Measurements from ENCODE around the gene ZBTB46.

The ZBTB46 gene

DNA sequence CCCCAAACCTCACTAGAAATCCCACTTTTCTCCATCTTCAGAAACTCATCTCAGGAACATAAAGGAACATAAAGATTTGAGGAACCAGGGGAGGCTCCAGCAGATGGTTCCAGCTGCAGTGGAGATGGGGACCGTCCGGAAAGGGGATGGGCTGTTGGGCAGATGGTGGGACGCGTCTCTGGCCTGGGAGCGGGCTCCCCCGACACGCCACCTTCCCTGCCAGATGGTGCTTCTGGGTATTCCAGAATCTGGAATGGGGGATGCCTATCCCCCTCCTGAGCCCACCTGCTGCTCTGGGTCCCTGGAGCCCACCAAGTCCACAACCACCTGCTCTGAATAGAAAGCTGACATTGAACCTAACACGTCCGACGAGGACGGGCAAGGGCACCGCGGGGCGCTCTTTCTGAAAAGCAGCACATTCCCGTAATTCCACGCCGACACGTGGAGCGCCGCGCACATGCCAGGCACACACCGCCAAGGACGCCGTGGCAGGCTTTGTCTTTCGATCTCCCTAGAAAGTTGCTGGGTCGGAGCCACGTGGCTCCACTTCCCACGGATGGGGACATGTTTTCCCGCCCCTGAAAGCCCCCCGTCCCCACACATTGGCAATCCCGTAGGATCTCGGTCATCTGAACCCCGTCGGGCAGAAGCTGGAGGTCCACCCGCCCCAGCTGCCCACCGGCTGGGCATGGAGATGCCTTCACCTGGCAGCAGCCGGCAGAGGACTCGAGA is 64.2 kb downstream of the ZBTB46 start:
- no peak for DNase-seq (ENCODE audit: low read depth)

- no peak for DNase-seq (ENCODE audit: low read depth)
Observed at GRCh38 chr20:63765902-63766301, 65.2 kb downstream of the ZBTB46 start.

DNA sequence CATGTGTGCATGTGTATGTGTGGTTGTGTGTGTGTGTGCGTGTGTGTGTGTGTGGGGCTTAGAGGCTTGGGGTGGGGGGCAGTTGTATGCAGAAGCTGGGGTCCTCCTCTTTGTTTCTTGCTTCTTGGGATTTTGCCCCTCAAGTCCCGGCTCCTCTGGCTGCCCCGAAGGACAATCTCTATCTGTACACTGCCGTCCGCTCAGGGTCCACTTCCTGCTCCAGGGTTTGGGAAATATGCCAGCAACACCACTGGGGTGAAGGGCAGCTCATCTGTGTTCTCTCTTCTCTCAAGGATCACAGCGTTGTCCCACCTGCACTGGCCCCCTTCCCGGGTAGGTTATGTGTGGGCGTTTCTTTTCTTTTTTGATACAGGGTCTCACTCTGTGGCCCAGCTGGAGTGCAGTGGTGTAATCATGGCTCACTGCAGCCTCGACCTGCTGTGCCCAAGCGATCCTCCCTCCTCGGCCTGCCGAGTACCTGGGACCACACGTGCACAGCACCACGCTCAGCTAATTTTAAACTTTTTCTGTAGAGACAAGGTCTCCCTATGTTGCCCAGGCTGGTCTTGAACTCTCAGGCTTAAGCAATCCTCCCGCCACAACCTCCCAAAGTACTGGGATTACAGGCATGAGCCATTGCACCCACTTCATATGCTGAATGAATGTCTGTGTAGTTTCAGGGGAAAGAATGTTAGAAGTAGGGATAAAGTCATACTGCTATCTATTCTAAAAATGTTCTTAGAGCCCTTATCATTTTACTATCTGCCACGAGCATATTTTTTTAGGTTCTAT is 65.8 kb downstream of the ZBTB46 start:
- no peak for DNase-seq (ENCODE audit: low read depth)

GRCh38 chr20:63759377-63759901 is 71.6 kb downstream of the ZBTB46 start:
- DNase-seq (ENCODE audit: low read depth): no peak

DNA sequence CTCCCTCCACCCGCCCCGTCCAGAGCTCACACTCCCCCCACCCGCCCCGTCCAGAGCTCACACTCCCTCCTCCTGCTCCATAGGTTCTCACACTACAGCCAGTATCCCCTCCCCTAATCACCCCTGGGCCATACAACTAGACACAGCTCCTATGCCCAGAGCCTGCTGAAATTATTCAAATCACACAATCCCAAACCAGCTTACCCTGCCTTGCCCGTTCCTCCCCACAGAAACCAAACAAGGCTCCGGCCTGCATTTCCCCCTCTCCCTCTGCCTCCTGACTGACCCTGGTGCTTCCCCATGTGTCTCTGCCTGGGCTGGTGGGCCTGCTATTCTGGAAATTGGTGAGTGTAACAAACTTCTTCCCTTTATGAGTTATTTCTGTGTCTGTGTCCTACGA is 72.9 kb downstream of the ZBTB46 start:
- DNase-seq (ENCODE audit: low read depth): no peak

GRCh38 chr20:63756648-63756991 is 74.4 kb downstream of the ZBTB46 start:
- DNase-seq (ENCODE audit: low read depth): no peak

DNA sequence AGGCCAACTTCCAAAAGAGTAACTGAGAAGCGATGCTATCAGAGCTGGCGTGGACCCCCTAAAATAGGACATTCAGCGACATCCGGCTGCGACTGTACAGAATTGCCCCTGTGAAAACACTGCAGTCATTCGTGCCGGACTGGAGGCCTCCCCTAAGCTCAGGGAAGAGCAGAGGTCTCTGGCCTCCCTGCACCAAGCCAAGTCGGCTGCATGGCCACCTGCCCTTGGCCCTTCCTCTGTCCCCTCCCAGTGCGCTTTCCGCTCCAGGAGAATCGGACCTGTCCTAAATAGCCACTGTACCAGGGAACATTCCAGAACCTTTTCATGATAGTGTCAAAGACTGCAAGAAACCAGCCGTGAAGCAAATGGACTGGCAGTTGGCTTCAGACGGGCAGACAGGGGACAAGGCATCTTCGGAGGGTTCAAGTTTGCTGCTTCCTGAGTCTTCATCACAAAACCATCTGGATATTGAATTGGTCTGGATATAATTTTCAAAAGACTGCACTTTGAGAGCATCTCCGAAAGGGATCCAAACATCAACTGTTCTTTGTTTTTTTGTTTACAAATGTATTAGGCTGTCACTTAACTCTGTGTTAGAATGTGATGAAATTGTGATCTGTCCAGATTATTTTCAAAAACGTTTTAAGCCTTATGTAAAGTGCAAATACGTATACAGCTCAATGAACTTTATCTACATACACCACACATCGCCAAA is 75.0 kb downstream of the ZBTB46 start:
- DNase-seq (ENCODE audit: low read depth): no peak

DNA sequence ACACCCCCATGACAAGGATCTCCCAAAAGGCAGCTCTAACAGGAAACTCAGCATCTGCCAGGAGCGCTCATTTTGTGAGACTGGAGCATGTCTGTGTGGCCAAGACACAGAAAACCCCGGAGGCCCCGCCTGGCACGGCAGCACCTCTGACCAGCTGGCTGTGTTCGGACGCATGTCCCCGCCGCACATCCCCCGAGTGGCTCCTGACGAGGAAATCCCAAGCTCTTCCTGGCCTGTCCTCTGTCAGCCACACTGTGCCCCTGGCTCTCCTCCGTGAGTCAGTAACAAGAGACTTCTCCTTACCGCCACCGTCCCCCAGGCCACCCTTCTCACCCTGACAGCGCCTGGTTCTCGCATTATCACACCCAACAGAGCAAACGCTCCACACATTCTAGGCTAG is 77.1 kb downstream of the ZBTB46 start:
- no peak for DNase-seq (ENCODE audit: low read depth)

DNA sequence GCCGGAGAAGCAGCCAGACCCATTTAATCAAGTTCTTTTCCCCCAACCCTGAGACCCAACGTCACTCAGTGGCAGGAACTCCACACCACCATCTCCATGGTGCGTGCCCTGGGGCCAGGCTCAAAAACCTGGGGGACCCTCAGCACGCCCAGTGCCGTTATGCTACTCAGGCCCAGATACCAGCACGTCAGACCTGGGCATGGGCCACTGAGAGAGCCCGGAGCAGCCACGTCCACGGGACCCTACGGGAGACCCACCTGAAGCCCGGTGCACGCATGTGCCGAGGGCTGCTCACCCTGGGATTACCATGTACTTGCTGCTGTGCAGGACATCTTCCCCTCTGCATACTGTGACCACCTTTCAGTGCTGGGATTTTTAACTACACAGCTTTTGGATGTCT is 77.7 kb downstream of the ZBTB46 start:
- no peak for DNase-seq (ENCODE audit: low read depth)

DNA sequence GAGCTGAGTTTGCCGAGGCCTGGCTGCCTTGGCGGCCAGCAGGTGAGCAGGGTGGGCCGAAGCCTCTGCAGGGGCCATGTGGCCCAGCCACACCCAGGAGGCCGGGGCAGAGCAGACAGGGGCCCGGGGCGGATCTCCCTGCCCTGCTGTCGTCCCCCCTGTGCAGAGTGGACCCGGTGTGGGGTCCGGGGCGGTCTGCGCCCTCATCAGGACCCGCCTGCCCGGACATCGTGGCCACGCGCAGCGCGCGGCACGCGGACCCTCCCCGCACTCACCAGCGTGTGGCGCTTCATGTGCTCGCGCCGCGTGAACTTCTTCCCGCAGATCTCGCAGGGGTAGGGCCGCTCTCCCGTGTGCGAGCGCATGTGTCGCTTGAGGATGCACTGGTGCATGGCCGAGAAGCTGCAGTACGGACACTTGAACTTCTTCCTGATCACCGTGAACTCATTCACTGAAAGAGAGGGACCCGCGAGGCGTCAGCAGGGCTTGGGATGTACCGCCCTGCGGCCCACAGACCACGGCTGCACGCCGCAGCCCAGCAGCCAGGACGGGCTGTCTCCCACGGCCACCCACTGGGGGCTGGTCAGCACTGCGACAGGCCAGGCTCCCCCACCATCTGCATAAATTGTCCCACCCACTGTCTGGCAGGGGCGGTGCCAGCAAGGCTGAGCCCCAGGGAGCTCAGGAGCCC is 78.5 kb downstream of the ZBTB46 start:
- DNase-seq (ENCODE audit: low read depth): no peak

DNA sequence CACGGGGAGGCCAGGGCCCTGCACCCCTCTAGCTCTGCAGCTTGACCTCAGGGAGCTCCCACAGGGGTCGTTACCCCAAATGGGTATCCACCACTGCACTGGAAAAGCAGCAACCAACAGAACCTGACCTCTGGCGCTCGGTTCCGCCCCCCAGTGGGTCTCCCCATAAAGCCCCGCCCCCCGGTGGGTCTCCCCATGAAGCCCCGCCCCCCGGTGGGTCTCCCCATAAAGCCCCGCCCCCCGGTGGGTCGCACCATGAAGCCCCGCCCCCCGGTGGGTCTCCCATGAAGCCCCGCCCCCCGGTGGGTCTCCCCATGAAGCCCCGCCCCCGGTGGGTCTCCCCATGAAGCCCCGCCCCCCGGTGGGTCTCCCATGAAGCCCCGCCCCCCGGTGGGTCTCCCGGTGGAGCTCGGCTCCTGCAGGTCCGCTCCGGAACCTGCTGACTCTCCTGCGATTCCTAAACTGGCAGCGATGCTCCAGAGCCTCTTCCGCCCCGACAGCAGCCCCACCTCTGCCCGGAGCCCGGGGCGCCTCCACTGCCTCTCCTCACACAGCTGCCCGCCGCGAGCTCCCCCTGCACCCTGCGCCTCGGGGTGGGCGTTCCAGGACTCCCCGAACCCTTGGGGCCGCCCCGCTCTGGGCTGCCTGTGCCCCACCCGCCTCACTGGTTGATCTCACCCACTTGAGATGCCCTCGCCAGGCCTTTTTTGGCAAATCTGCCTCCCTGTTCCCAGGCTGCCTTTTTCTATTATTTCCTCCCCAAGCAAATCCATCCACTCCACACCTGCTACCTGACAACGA is 79.4 kb downstream of the ZBTB46 start:
- no peak for DNase-seq (ENCODE audit: low read depth)

GRCh38 chr20:63750807-63751470 is 80.1 kb downstream of the ZBTB46 start:
- no peak for DNase-seq (ENCODE audit: low read depth)

- DNase-seq (ENCODE audit: low read depth): no peak
Observed at GRCh38 chr20:63749597-63750508, 81.2 kb downstream of the ZBTB46 start.

- no peak for DNase-seq (ENCODE audit: low read depth)
Observed at GRCh38 chr20:63748934-63749270, 82.2 kb downstream of the ZBTB46 start.

- no peak for DNase-seq (ENCODE audit: low read depth)
Observed at GRCh38 chr20:63748070-63748933, 82.8 kb downstream of the ZBTB46 start.

GRCh38 chr20:63747622-63748069 is 83.4 kb downstream of the ZBTB46 start:
- DNase-seq (ENCODE audit: low read depth): no peak

DNA sequence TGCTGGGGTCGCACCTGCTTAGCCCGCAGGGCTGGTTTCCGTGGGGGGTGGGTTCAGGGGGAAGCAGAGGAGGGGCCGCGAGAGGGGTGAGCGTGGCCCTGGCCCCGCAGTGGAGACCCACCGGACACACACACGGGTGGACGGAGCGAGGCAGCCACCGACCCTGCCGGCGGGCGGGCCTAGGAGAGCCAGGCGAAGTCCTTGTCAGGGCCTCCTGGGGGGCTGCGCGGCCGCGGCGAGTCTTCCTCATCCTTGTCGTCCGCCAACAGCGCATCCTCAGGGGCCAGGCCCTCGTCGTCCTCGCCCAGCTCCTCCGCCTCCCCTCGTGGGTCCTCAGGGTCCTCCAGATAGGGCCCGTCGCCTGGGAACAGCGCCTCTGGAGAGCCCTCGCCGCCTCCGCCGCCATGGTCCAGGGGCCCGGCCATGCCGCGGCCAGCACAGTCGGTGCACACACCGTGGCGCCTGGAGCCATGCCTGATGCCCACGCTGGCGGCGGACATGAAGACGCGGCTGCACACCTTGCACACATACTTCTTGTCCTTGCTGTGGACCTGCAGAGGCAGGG is 84.2 kb downstream of the ZBTB46 start:
- DNase-seq (ENCODE audit: low read depth): no peak

- DNase-seq (ENCODE audit: low read depth): no peak
Observed at GRCh38 chr20:63745961-63746731, 84.9 kb downstream of the ZBTB46 start.
